GM10266 (cell line): ENCODE measurements around the gene TRERF1.
"Not testable (repeated sequence)": the region's sequence is repeated elsewhere in the genome, so short reads cannot be mapped to it uniquely, and the experiment has no call there.

Experiments
- DNase-seq: peaks from one replicate; pipeline ENCODE4 v3.0.0; 2012; ENCODE audit errors: extremely low spot score
- CTCF ChIP-seq: IDR thresholded peaks from 2 replicates; pipeline ENCODE4 v1.5.1; 2012; ENCODE audit warnings: mild to moderate bottlenecking, low read depth; ENCODE audit not compliant: control insufficient read depth, insufficient read depth; ENCODE audit errors: missing control alignments

Gene TRERF1

GRCh38 chr6:42217157-42217518, 234.6 kb downstream of the TRERF1 start:
- DNase-seq = no peak
- no peak for TF ChIP-seq CTCF

- not testable (repeated sequence) for DNase-seq
These were observed 235.2 kb downstream of the TRERF1 start for GRCh38 chr6:42216495-42216894.

- DNase-seq = no peak
- no peak for TF ChIP-seq CTCF
These were observed 239.3 kb downstream of the TRERF1 start for GRCh38 chr6:42212442-42212841.

- TF ChIP-seq CTCF = no peak
- no peak for DNase-seq
These were observed 240.0 kb downstream of the TRERF1 start for GRCh38 chr6:42211726-42212125.

- no peak for TF ChIP-seq CTCF
- DNase-seq = no peak
These were observed 241.2 kb downstream of the TRERF1 start for GRCh38 chr6:42210551-42210950.

- DNase-seq = not testable (repeated sequence)
These were observed 244.2 kb downstream of the TRERF1 start for GRCh38 chr6:42207559-42207958.

- DNase-seq = no peak
These were observed 246.9 kb downstream of the TRERF1 start for GRCh38 chr6:42204768-42205282.

GRCh38 chr6:42203183-42203582, 248.5 kb downstream of the TRERF1 start:
- no peak for TF ChIP-seq CTCF
- no peak for DNase-seq

More at GRCh38 chr6:42204768-42205282, 246.9 kb downstream of the TRERF1 start:
- TF ChIP-seq CTCF = no peak

GRCh38 chr6:42202131-42202915, 249.4 kb downstream of the TRERF1 start:
- not testable (repeated sequence) for DNase-seq
